ENCODE data around the gene SULT1A1. TPM values are rescaled to one million over a fixed set of nuclear protein-coding genes. Genes with fewer than 3 reads are reported as not detected.

Gene SULT1A1
- total and polyA plus RNA-seq, 2 of the 13 experiments (the other 11 are each of a cell fraction or from before 2014, with no cell fraction given) = 114 to 147 TPM

- TF ChIP-seq SRSF4 (IDR thresholded peaks at IDR 0.05; ENCODE audit: low read depth, low read length, poor library complexity, severe bottlenecking) (no peak), ZBTB37 (CRISPR knock-in tag; IDR thresholded peaks at IDR 0.05) (no peak), ZNF800 (CRISPR knock-in tag; IDR thresholded peaks at IDR 0.05) (no peak), MXD4 (CRISPR knock-in tag; IDR thresholded peaks at IDR 0.05) (no peak), ZSCAN31 (CRISPR knock-in tag; IDR thresholded peaks at IDR 0.05; ENCODE audit: low read depth) (no peak), ZFP90 (CRISPR knock-in tag; IDR thresholded peaks at IDR 0.05; ENCODE audit: borderline replicate concordance) (no peak), E2F2 (CRISPR knock-in tag; IDR thresholded peaks at IDR 0.05; ENCODE audit: borderline replicate concordance) (no peak), MLXIP (CRISPR knock-in tag; IDR thresholded peaks at IDR 0.05; ENCODE audit: borderline replicate concordance) (no peak), ZFAT (CRISPR knock-in tag; conservative IDR thresholded peaks at IDR 0.05) (no peak), ZNF224 (CRISPR knock-in tag; IDR thresholded peaks at IDR 0.05) (no peak)
- TF ChIP-seq, protein P1, sequence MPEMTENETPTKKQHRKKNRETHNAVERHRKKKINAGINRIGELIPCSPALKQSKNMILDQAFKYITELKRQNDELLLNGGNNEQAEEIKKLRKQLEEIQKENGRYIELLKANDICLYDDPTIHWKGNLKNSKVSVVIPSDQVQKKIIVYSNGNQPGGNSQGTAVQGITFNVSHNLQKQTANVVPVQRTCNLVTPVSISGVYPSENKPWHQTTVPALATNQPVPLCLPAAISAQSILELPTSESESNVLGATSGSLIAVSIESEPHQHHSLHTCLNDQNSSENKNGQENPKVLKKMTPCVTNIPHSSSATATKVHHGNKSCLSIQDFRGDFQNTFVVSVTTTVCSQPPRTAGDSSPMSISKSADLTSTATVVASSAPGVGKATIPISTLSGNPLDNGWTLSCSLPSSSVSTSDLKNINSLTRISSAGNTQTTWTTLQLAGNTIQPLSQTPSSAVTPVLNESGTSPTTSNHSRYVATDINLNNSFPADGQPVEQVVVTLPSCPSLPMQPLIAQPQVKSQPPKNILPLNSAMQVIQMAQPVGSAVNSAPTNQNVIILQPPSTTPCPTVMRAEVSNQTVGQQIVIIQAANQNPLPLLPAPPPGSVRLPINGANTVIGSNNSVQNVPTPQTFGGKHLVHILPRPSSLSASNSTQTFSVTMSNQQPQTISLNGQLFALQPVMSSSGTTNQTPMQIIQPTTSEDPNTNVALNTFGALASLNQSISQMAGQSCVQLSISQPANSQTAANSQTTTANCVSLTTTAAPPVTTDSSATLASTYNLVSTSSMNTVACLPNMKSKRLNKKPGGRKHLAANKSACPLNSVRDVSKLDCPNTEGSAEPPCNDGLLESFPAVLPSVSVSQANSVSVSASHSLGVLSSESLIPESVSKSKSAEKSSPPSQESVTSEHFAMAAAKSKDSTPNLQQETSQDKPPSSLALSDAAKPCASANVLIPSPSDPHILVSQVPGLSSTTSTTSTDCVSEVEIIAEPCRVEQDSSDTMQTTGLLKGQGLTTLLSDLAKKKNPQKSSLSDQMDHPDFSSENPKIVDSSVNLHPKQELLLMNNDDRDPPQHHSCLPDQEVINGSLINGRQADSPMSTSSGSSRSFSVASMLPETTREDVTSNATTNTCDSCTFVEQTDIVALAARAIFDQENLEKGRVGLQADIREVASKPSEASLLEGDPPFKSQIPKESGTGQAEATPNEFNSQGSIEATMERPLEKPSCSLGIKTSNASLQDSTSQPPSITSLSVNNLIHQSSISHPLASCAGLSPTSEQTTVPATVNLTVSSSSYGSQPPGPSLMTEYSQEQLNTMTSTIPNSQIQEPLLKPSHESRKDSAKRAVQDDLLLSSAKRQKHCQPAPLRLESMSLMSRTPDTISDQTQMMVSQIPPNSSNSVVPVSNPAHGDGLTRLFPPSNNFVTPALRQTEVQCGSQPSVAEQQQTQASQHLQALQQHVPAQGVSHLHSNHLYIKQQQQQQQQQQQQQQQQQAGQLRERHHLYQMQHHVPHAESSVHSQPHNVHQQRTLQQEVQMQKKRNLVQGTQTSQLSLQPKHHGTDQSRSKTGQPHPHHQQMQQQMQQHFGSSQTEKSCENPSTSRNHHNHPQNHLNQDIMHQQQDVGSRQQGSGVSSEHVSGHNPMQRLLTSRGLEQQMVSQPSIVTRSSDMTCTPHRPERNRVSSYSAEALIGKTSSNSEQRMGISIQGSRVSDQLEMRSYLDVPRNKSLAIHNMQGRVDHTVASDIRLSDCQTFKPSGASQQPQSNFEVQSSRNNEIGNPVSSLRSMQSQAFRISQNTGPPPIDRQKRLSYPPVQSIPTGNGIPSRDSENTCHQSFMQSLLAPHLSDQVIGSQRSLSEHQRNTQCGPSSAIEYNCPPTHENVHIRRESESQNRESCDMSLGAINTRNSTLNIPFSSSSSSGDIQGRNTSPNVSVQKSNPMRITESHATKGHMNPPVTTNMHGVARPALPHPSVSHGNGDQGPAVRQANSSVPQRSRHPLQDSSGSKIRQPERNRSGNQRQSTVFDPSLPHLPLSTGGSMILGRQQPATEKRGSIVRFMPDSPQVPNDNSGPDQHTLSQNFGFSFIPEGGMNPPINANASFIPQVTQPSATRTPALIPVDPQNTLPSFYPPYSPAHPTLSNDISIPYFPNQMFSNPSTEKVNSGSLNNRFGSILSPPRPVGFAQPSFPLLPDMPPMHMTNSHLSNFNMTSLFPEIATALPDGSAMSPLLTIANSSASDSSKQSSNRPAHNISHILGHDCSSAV (CRISPR knock-in tag; IDR thresholded peaks at IDR 0.05; ENCODE audit: borderline replicate concordance) = no peak
These were observed 8.0 kb upstream of the SULT1A1 start (continued) for GRCh38 chr16:28617874-28618273.
